Measurements from ENCODE around the gene COL8A2.

- TF ChIP-seq CTCF (IDR thresholded peaks at IDR 0.05; ENCODE audit: low read depth, low read length) (no peak), POLR2A (IDR thresholded peaks at IDR 0.05; ENCODE audit: extremely low read depth, insufficient read length) (no peak)
These were observed 24.9 kb upstream of the COL8A2 start for GRCh38 chr1:36149973-36150295.
